ENCODE measurements around the gene CSAG2.

The CSAG2 gene

DNA sequence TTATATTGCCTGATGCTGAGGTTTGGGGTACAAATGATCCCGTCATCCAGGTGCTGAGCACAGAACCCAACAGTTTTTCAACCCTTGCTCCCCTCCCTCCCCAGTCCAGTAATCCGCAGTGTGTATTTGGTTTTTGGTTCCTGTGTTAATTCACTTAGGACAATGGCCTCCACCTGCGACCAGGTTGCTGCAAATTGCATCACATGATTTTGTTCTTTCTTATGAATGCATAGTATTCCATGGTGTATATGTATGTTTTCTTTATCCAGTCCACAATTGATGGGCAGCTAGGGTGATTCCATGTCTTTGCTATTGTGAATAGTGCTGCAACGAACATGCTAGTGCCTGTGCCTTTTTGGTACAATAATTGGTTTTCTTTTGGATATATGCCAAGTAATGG lies 46.0 kb downstream of the CSAG2 start:
- DNase-seq: no peak

DNA sequence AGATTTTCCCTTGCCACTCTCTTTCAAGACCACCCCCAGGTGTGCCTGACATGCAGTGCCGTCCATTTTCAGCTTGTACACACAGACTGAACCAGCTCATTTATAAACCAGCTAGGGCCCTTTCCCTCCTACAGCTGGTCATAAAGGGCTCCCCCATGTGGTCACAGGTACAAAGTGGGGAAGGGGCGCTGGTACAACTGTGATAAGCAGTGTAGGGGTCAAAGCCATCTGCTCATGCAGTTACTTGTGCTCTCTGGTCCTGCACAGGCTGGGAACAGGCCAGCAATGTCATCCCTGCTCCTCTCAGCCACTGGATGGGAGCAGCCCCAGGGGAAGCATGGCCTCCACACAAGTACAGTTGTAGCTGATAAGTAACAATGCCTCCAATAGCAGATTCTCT lies 50.8 kb downstream of the CSAG2 start:
- DNase-seq: no peak
